ENCODE data around the gene BRD3.

DNA sequence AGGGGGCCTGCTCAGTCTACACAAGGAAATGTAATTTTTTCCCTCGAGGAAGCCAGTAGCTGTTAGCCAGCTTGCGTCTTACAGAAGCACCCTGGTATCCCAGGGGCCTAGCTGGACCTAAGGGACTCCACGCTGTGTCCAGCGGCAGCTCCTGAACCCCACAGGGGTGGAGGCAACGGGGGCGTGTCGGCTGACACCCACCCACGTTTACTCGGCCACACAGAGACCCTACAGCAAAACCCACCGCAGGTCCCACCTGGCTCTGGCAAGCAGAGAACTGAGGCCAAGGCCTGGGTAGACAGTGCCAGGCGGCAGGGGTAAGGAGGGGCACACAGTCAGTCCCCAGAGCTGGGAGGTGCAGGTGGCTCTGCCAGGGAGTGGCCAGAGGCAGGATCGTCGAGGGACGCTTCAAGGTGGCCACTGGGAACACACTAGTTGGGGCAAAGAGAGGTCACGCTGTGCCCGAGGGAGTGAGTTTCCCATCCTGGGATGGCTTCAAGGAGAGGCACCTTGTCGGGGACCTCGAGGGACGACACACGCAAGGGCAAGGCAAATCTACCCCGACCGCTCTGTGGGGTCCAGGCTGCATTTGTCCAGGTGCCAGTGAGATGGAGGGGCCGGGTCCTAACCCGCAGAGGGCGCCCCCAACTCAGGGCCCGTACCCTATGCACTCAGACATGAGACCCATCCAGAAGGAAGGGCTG is 21.8 kb downstream of the BRD3 start:
- TF ChIP-seq REST (IDR thresholded peaks at IDR 0.05; ENCODE audit: insufficient read depth in 1 of 2, low read depth in 2 of 2, low read length in 2 of 2) (no peak), TAF1 (IDR thresholded peaks at IDR 0.05; ENCODE audit: borderline replicate concordance, insufficient read depth, low read length) (no peak), POLR2AphosphoS5 (IDR thresholded peaks at IDR 0.05; ENCODE audit: low read depth, low read length) (no peak), SIN3A (IDR thresholded peaks at IDR 0.05; ENCODE audit: borderline replicate concordance, insufficient read depth, low read length) (no peak), FOXP2 (optimal IDR thresholded peaks at IDR 0.05; ENCODE audit: borderline replicate concordance, extremely low read depth, extremely low read length, insufficient read depth) (no peak)

All from PFSK-1 (cell line).